MM.1S (cell line): ENCODE results near the gene FCRL2.

ENCODE experiments used
- DNase-seq: peaks from one replicate; pipeline ENCODE4 v3.0.0-alpha.2; 2015
- H2AFZ ChIP-seq: fragments of 300-600 bp; sonication (generic); 2 replicates; pipeline ENCODE4 v1.6.0; 2016; ENCODE audit warnings: antibody characterized with exemption, low read length
- H3F3A ChIP-seq: fragments of 300-600 bp; sonication (generic); 2 replicates; pipeline ENCODE4 v1.6.1; 2016; ENCODE audit warnings: mild to moderate bottlenecking, antibody characterized with exemption, low read length, moderate library complexity, mixed read lengths; ENCODE audit not compliant: insufficient read depth
- H3K27ac ChIP-seq: fragments of 300-600 bp; sonication (generic); 2 replicates; pipeline ENCODE4 v1.5.1; 2016; ENCODE audit warnings: mild to moderate bottlenecking, low read length
- H3K27me3 ChIP-seq: fragments of 300-600 bp; sonication (generic); replicated peaks from 2 replicates; pipeline ENCODE4 v1.6.0; 2016; ENCODE audit warnings: low read length; ENCODE audit not compliant: insufficient read depth
- H3K36me3 ChIP-seq: fragments of 300-600 bp; sonication (generic); replicated peaks from 2 replicates; pipeline ENCODE4 v1.6.1; 2016; ENCODE audit warnings: mild to moderate bottlenecking, low read length, mixed read lengths; ENCODE audit not compliant: insufficient read depth
- H3K4me1 ChIP-seq: fragments of 300-600 bp; sonication (generic); 2 replicates; pipeline ENCODE4 v1.6.1; 2016; ENCODE audit warnings: low read length, mixed read lengths
- H3K4me2 ChIP-seq: fragments of 300-600 bp; sonication (generic); 2 replicates; pipeline ENCODE4 v1.6.0; 2016; ENCODE audit warnings: low read depth, low read length
- H3K4me3 ChIP-seq: fragments of 300-600 bp; sonication (generic); 2 replicates; pipeline ENCODE4 v1.5.1; 2016; ENCODE audit warnings: low read length, mixed read lengths
- H3K79me2 ChIP-seq: fragments of 300-600 bp; sonication (generic); 2 replicates; pipeline ENCODE4 v1.6.1; 2016; ENCODE audit warnings: mixed run types, low read length, mixed read lengths
- H3K9ac ChIP-seq: fragments of 300-600 bp; sonication (generic); 2 replicates; pipeline ENCODE4 v1.6.1; 2016; ENCODE audit warnings: low read length, mixed read lengths
- H3K9me2 ChIP-seq: fragments of 300-600 bp; sonication (generic); replicated peaks from 2 replicates; pipeline ENCODE4 v1.6.1; 2016; ENCODE audit warnings: mild to moderate bottlenecking, low read length, mixed read lengths; ENCODE audit not compliant: insufficient read depth
- H3K9me3 ChIP-seq: fragments of 300-600 bp; sonication (generic); replicated peaks from 2 replicates; pipeline ENCODE4 v1.6.1; 2016; ENCODE audit warnings: mild to moderate bottlenecking, low read length, mixed read lengths; ENCODE audit not compliant: insufficient read depth
- H4K20me1 ChIP-seq: fragments of 300-600 bp; sonication (generic); 2 replicates; pipeline ENCODE4 v1.6.1; 2016; ENCODE audit warnings: mild to moderate bottlenecking, low read length, moderate library complexity, mixed read lengths; ENCODE audit not compliant: insufficient read depth
- EZH2 ChIP-seq: fragments of 300-600 bp; sonication (generic); optimal IDR thresholded peaks from 2 replicates; pipeline ENCODE3; 2017; ENCODE audit warnings: low read depth, mild to moderate bottlenecking, antibody characterized with exemption, low read length, mixed read lengths
- EZH2phosphoT487 ChIP-seq: fragments of 300-600 bp; sonication (generic); IDR thresholded peaks from 2 replicates; pipeline ENCODE4 v1.6.1; 2018; ENCODE audit warnings: antibody characterized with exemption, low read length
- TF ChIP-seq, protein P1 (sequence below): fragments of 300-600 bp; sonication (generic); IDR thresholded peaks from 2 replicates; pipeline ENCODE4 v1.5.1; 2016; ENCODE audit warnings: antibody characterized with exemption, low read length, mixed read lengths

FCRL2 gene

DNA sequence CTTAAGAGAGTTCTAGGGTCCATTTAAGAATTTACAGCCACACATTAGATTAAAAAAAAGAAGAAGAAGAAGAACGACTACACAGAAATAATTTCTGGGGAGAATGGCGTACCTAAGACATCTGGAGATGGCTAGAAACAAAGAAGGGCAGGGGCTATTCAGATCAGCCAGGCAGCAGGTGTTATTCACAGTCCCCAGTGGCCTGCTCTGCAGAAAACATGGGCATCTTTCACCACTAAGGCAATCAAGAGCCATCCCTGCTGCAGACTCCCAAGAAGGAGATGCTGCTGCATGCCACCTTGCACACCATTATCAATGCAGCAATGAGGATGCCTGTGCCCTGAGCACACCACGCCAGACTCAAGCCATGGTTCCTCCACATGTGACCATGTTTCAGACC, 7.9 kb upstream of the FCRL2 start:
- Histone ChIP-seq H4K20me1 (no peaks in the 10 kb centered on the region), H3K4me2 (no peak overlapping the region), H3K27ac (no peak overlapping the region), H3K4me3 (no peak overlapping the region), H3K4me1 (peaks cover 32% of the 10 kb centered on the region), H3K9ac (no peak overlapping the region), H3K79me2 (no peaks in the 10 kb centered on the region), H3K9me3 (no peaks in the 10 kb centered on the region), H3K36me3 (no peaks in the 10 kb centered on the region), H3K27me3 (no peaks in the 10 kb centered on the region), H3K9me2 (no peaks in the 10 kb centered on the region), H2AFZ (no peak overlapping the region), H3F3A (0 out of 2 replicates have a peak, but pooled peaks cover 7% of the 10 kb centered on the region)
- no peak for TF ChIP-seq EZH2
- TF ChIP-seq, protein P1, sequence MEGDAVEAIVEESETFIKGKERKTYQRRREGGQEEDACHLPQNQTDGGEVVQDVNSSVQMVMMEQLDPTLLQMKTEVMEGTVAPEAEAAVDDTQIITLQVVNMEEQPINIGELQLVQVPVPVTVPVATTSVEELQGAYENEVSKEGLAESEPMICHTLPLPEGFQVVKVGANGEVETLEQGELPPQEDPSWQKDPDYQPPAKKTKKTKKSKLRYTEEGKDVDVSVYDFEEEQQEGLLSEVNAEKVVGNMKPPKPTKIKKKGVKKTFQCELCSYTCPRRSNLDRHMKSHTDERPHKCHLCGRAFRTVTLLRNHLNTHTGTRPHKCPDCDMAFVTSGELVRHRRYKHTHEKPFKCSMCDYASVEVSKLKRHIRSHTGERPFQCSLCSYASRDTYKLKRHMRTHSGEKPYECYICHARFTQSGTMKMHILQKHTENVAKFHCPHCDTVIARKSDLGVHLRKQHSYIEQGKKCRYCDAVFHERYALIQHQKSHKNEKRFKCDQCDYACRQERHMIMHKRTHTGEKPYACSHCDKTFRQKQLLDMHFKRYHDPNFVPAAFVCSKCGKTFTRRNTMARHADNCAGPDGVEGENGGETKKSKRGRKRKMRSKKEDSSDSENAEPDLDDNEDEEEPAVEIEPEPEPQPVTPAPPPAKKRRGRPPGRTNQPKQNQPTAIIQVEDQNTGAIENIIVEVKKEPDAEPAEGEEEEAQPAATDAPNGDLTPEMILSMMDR = no peak
- TF ChIP-seq EZH2phosphoT487 = no peak
- no peak for DNase-seq

DNA sequence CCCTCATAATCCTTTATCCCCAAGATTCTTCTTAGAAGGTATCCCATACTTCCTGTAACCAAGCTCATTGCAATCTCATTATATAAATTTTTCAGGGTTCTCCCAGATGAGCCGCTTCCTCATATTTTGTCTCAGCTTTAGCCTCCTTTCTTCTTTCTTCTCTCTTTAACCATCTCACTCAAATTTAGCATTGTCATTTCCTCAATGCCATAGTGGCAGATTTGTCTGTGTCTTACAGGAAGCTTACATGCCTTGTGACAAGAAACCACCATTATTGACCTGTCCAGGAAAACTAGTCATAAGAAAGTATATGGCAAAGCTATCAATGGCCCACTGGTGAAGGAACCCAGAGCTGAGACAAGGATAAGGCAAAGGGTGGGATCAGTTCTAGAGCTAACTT, 6.0 kb upstream of the FCRL2 start:
- H3K9me2 ChIP-seq = no peaks in the 10 kb centered on the region
- no peak overlapping the region for H2AFZ ChIP-seq
- no peak overlapping the region for H3K9ac ChIP-seq
- no peaks in the 10 kb centered on the region for H3K9me3 ChIP-seq
- no peaks in the 10 kb centered on the region for H3K79me2 ChIP-seq
- H3F3A ChIP-seq = 0 out of 2 replicates have a peak, but pooled peaks cover 7% of the 10 kb centered on the region
- no peak overlapping the region for H3K27ac ChIP-seq
- H3K27me3 ChIP-seq = no peaks in the 10 kb centered on the region
- peaks cover 32% of the 10 kb centered on the region for H3K4me1 ChIP-seq
- DNase-seq = peak; percentile 33
- TF ChIP-seq, protein P1 = no peak
- no peak for TF ChIP-seq EZH2phosphoT487
- TF ChIP-seq EZH2 = no peak
- H3K4me2 ChIP-seq = no peak overlapping the region
- H3K4me3 ChIP-seq = no peak overlapping the region
- H4K20me1 ChIP-seq = no peaks in the 10 kb centered on the region
- H3K36me3 ChIP-seq = no peaks in the 10 kb centered on the region

DNA sequence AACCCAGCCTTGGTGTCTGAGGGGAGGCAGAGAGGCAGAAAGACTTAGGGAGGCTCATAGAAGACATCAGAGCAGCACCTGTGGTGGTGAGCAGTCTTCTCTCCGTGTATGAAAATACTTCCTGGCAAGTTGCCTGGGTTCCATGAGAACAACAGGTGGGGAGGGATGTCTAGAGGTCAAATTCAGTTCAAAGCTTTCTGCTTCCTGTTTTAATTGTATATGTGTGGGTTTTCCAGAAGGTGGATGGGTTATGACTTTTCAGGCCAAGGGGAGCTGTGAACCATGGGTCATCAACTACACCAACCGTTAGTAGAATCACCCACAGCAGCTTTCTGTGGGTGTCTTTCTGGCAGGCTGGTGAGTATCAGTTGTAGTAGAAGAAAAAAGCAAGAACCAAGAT, 4.1 kb upstream of the FCRL2 start:
- Histone ChIP-seq H3K36me3 (no peaks in the 10 kb centered on the region), H3K27ac (no peak overlapping the region), H3K79me2 (no peaks in the 10 kb centered on the region), H3K9me2 (no peaks in the 10 kb centered on the region), H3K4me2 (peak overlapping the region; percentile 10; the same call in 1 of the 2 replicates), H2AFZ (no peak overlapping the region), H3K4me3 (no peak overlapping the region), H3K27me3 (no peaks in the 10 kb centered on the region), H3K4me1 (peaks cover 45% of the 10 kb centered on the region), H4K20me1 (no peaks in the 10 kb centered on the region), H3K9ac (no peak overlapping the region), H3K9me3 (no peaks in the 10 kb centered on the region), H3F3A (0 out of 2 replicates have a peak, but pooled peaks cover 7% of the 10 kb centered on the region)
- TF ChIP-seq EZH2phosphoT487 = no peak
- peak; percentile 89 for DNase-seq

DNA sequence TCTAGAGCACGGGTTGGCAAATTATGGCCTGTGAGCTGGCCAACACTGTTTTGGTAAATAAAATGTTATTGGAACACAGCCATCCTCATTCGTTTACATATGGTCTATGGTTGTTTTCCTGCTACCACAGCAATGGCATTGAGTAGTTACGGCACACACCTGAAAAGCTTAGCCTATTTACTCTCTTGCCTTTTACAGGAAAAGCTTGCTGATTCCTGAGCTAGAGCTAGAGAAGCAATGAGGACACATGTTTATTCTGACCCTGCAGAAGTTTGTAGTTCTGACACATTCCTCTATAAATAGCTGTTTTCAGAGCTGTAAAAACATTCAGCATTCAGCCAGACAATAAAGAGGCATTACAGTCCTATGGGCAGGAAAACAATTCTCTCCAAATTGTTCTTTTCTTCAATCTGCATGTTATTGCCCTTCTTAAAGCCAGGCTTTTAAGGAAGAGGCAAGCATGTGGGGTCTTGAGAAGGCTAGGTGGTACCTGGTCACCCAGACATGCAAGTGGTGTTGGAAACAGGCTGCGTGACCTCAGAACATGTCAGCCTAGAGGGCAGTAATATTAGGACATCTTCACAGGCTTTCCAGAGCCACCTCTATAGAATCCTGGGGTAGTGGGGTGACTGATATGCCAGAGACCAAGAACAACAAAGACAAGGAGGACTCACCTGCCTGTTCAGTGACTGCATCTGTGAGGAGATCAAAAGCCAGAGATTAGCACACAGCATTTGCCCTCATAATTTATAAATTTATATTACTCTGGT, 1.6 kb downstream of the FCRL2 start:
- no peaks in the 10 kb centered on the region for H3K79me2 ChIP-seq
- H3K27ac ChIP-seq = no peak overlapping the region
- DNase-seq = no peak
- peaks cover 5% of the 10 kb centered on the region; the same call in 1 of the 2 replicates for H3F3A ChIP-seq
- no peak overlapping the region for H2AFZ ChIP-seq
- peaks cover 39% of the 10 kb centered on the region for H3K4me1 ChIP-seq
- H3K4me2 ChIP-seq = no peak overlapping the region
- no peak for TF ChIP-seq EZH2
- no peak for TF ChIP-seq EZH2phosphoT487
- TF ChIP-seq, protein P1 = no peak
- no peaks in the 10 kb centered on the region for H3K9me2 ChIP-seq
- H3K9ac ChIP-seq = no peak overlapping the region
- no peaks in the 10 kb centered on the region for H3K9me3 ChIP-seq
- H3K36me3 ChIP-seq = no peaks in the 10 kb centered on the region
- H3K4me3 ChIP-seq = no peak overlapping the region
- H4K20me1 ChIP-seq = no peaks in the 10 kb centered on the region
- no peaks in the 10 kb centered on the region for H3K27me3 ChIP-seq
